ENCODE results near the gene AKAP6. TPM values are rescaled to one million over a fixed set of nuclear protein-coding genes. Genes with fewer than 3 reads are reported as not detected.

Gene AKAP6
- total and polyA plus RNA-seq, 4 donors: 0.42 to 3.2 (median 1.7) TPM

DNA sequence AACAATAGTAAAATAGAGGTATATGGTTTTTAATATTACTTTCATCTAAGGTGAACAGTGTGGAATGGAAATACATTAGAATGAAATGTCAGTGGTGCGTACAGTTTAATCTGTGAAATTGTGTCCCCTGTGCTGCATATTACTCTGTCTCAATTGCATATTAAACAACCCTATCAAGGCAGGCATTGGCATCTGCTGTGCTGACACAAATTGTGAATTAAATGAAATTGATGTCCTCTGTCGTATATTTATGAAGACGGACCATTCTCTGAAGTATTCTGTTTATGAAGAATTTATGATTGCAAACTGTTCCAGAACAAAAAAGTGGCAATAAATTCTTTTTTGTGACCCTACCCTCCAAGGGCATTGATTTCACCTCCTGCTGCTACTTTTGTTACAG is 405.2 kb downstream of the AKAP6 start:
- Histone ChIP-seq H3K4me3 (ENCODE audit: low read depth in 1 of 3, low read length in 3 of 3) (no peak overlapping the region), H3K36me3 (ENCODE audit: control insufficient read depth in 4 of 4, insufficient read depth in 3 of 4, low read depth in 1 of 4, low read length in 3 of 4) (no peaks in the 10 kb centered on the region), H3K27ac (ENCODE audit: low read depth in 1 of 2, low read length in 2 of 2) (no peak overlapping the region), H3K27me3 (ENCODE audit: control insufficient read depth in 4 of 4, insufficient read depth in 4 of 4, low read length in 3 of 4) (no peaks in the 10 kb centered on the region), H3K9ac (ENCODE audit: low read depth in 1 of 2, low read length in 2 of 2) (no peak overlapping the region), H3K4me1 (ENCODE audit: control insufficient read depth in 4 of 4, insufficient read depth in 4 of 4, low read length in 3 of 4) (peaks cover 0 to 6% (median 0%) of the 10 kb centered on the region in 4 donors), H3K9me3 (ENCODE audit: control insufficient read depth in 4 of 4, low read length in 3 of 4) (no peaks in the 10 kb centered on the region)
- WGBS: 97% methylated on average over 3 of the region's 3 CpGs
- DNase-seq (ENCODE audit: low spot score): no peak
- TF ChIP-seq SP1 (IDR thresholded peaks at IDR 0.05) (no peak), ZBTB33 (IDR thresholded peaks at IDR 0.05) (no peak), FOXA1 (IDR thresholded peaks at IDR 0.05) (no peak), JUND (IDR thresholded peaks at IDR 0.05) (no peak), RXRA (IDR thresholded peaks at IDR 0.05) (no peak), RAD21 (IDR thresholded peaks at IDR 0.05) (no peak), HNF4A (conservative IDR thresholded peaks at IDR 0.05) (no peak), TAF1 (conservative IDR thresholded peaks at IDR 0.05) (no peak), MAX (IDR thresholded peaks at IDR 0.05) (no peak), REST (IDR thresholded peaks at IDR 0.05) (no peak), ATF3 (IDR thresholded peaks at IDR 0.05) (no peak), HNF4G (IDR thresholded peaks at IDR 0.05) (no peak), CTCF (IDR thresholded peaks at IDR 0.05; ENCODE audit: low read depth, low read length, missing input control) (no peak), NR2F2 (IDR thresholded peaks at IDR 0.05) (no peak), YY1 (IDR thresholded peaks at IDR 0.05) (no peak), FOXA2 (IDR thresholded peaks at IDR 0.05) (no peak), GABPA (IDR thresholded peaks at IDR 0.05 in 1 of 2, conservative IDR thresholded peaks at IDR 0.05 in 1 of 2) (no peak), EGR1 (IDR thresholded peaks at IDR 0.05; ENCODE audit: low read depth in 2 of 2) (no peak)
